NB4 (cell line): ENCODE measurements around the gene HSFX3.

Source experiments
- CTCF ChIP-seq: IDR thresholded peaks from one replicate; pipeline ENCODE4 v1.5.1; 2012; ENCODE audit warnings: low read depth, low read length
- POLR2A ChIP-seq: IDR thresholded peaks from 2 replicates; pipeline ENCODE4 v1.6.1; 2011; ENCODE audit warnings: mild to moderate bottlenecking; ENCODE audit not compliant: insufficient read length; ENCODE audit errors: extremely low read depth
- TF ChIP-seq, protein P1 (sequence below): IDR thresholded peaks from 2 replicates; pipeline ENCODE4 v1.6.1; 2011; ENCODE audit warnings: low read depth, low read length

- no peak for TF ChIP-seq CTCF
- TF ChIP-seq POLR2A, result no peak
- TF ChIP-seq, protein P1, sequence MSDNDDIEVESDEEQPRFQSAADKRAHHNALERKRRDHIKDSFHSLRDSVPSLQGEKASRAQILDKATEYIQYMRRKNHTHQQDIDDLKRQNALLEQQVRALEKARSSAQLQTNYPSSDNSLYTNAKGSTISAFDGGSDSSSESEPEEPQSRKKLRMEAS, result no peak
These were observed 19.1 kb upstream of the HSFX3 start for GRCh38 chrX:149568701-149569296.
